Osteocyte (in vitro differentiated cells): ENCODE measurements around the gene GTF2A1L. TPM values are rescaled to one million over a fixed set of nuclear protein-coding genes. Genes with fewer than 3 reads are reported as not detected.

ENCODE experiments used
- DNase-seq: peaks from one replicate; pipeline ENCODE4 v3.0.0; 2021; ENCODE audit warnings: mixed read lengths; ENCODE audit not compliant: unreplicated experiment; ENCODE audit errors: extremely low spot score
- H3K27ac Mint-ChIP-seq: one replicate; pipeline ENCODE4 v1.8.0; 2021; ENCODE audit warnings: mild to moderate bottlenecking, mixed read lengths; ENCODE audit not compliant: unreplicated experiment
- H3K27me3 Mint-ChIP-seq: one replicate; pipeline ENCODE4 v1.8.0; 2021; ENCODE audit warnings: mixed read lengths; ENCODE audit not compliant: unreplicated experiment
- H3K36me3 Mint-ChIP-seq: one replicate; pipeline ENCODE4 v1.8.0; 2021; ENCODE audit warnings: mixed read lengths; ENCODE audit not compliant: unreplicated experiment
- H3K4me1 Mint-ChIP-seq: one replicate; pipeline ENCODE4 v1.8.0; 2021; ENCODE audit warnings: mixed read lengths; ENCODE audit not compliant: unreplicated experiment
- H3K4me3 Mint-ChIP-seq: one replicate; pipeline ENCODE4 v1.8.0; 2021; ENCODE audit warnings: mild to moderate bottlenecking, moderate library complexity, mixed read lengths; ENCODE audit not compliant: unreplicated experiment
- H3K9me3 Mint-ChIP-seq: one replicate; pipeline ENCODE4 v1.8.0; 2021; ENCODE audit warnings: mixed read lengths; ENCODE audit not compliant: unreplicated experiment
- total RNA-seq: library from RNA; stranded (reverse); gene quantifications from 2 replicates; pipeline ENCODE4 v1.2.1, GENCODE V29; 2021
- TF ChIP-seq, protein P1 (sequence below): fragments of 200-600 bp; sonication (generic); IDR thresholded peaks from 2 replicates; pipeline ENCODE4 v1.5.0; 2021; ENCODE audit warnings: antibody characterized with exemption, mild to moderate bottlenecking, moderate library complexity

The GTF2A1L gene
- total RNA-seq, 1 donor from 2014 or later: not detected

DNA sequence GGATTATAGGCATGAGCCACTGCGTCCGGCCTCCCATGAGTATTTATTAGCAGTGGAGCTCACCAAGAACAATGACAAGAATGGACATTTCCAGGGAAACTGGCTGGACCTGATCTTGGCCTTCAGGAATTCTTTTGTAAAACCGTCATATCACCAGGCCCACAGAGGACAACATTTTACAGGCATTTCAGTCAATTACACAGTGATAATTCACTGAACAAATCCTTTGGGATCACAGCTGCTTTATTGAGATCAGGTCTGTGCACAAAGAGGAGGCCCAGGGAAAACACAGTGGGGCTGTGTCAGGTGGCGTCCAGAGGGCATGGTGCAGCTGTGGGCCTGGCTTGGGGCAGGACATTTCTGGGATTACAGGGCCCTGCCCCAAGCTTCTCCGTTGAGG, 30.1 kb upstream of the GTF2A1L start:
- Mint-ChIP-seq H3K4me1 (peaks cover 4% of the 10 kb centered on the region), H3K4me3 (no peak overlapping the region), H3K36me3 (peaks cover 27% of the 10 kb centered on the region), H3K27ac (no peak overlapping the region), H3K27me3 (no peaks in the 10 kb centered on the region), H3K9me3 (no peaks in the 10 kb centered on the region)
- TF ChIP-seq, protein P1, sequence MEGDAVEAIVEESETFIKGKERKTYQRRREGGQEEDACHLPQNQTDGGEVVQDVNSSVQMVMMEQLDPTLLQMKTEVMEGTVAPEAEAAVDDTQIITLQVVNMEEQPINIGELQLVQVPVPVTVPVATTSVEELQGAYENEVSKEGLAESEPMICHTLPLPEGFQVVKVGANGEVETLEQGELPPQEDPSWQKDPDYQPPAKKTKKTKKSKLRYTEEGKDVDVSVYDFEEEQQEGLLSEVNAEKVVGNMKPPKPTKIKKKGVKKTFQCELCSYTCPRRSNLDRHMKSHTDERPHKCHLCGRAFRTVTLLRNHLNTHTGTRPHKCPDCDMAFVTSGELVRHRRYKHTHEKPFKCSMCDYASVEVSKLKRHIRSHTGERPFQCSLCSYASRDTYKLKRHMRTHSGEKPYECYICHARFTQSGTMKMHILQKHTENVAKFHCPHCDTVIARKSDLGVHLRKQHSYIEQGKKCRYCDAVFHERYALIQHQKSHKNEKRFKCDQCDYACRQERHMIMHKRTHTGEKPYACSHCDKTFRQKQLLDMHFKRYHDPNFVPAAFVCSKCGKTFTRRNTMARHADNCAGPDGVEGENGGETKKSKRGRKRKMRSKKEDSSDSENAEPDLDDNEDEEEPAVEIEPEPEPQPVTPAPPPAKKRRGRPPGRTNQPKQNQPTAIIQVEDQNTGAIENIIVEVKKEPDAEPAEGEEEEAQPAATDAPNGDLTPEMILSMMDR: no peak
- DNase-seq: no peak

DNA sequence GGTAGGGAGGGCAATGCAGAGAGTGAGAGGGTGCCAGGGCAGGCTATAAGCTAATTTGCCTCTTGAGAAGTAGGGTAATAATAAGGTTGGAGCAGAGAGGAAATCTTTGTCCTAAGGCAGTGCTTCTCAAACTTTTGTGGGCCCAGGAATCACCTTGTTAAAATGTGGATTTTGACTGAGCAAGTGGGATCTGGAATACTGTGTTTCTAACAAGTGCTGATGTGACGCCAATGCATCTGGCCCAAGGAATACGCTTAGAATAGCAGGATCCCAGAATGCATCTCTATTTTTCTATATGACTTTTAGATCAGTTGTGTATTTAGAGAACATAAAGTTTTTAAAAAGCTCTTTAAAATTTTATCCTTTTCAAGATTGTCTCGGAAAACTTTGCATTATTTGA, 29.7 kb upstream of the GTF2A1L start:
- Mint-ChIP-seq H3K36me3 (peaks cover 27% of the 10 kb centered on the region), H3K4me3 (no peak overlapping the region), H3K27ac (no peak overlapping the region), H3K9me3 (no peaks in the 10 kb centered on the region), H3K27me3 (no peaks in the 10 kb centered on the region), H3K4me1 (peaks cover 4% of the 10 kb centered on the region)
- no peak for DNase-seq
- TF ChIP-seq, protein P1: no peak

GRCh38 chr2:48588745-48589144, 28.9 kb upstream of the GTF2A1L start:
- H3K9me3 Mint-ChIP-seq: no peaks in the 10 kb centered on the region
- peaks cover 4% of the 10 kb centered on the region for H3K4me1 Mint-ChIP-seq
- peaks cover 23% of the 10 kb centered on the region for H3K36me3 Mint-ChIP-seq
- DNase-seq: no peak
- TF ChIP-seq, protein P1: no peak
- no peak overlapping the region for H3K4me3 Mint-ChIP-seq
- H3K27ac Mint-ChIP-seq: peak overlapping the region; percentile 46
- no peaks in the 10 kb centered on the region for H3K27me3 Mint-ChIP-seq

DNA sequence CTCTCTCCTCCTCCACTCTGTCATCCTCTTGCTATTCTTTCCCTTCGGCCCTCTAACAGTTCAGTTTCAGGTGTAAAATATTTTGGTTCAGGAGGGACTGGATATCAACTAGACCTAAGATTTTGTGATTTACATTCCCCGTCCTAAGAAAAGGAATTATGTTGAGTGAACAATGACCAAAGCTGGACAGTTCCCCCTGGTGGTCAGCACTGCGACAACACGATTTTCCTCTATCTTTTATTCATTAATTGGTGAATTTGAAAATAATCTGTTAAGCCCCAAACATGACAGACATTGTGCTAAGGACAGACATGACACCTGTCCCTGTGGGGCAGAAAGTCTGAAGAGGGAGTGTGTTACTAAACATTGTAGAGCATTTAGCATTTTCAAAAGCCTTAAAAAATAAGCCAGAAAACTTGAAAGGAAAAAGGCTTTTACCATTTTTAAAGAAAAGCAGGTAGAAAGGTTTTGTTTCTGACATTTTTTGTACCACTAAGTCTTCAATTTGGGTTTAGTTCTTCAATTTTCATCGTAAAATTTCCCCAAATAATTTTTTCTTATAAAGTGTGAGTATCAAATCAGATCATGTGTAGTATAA, 28.4 kb upstream of the GTF2A1L start:
- Mint-ChIP-seq H3K4me1 (peaks cover 4% of the 10 kb centered on the region), H3K36me3 (peaks cover 28% of the 10 kb centered on the region), H3K27me3 (no peaks in the 10 kb centered on the region), H3K27ac (peak overlapping the region; percentile 46), H3K4me3 (no peak overlapping the region), H3K9me3 (no peaks in the 10 kb centered on the region)
- TF ChIP-seq, protein P1: peak; percentile 86
- DNase-seq: no peak

DNA sequence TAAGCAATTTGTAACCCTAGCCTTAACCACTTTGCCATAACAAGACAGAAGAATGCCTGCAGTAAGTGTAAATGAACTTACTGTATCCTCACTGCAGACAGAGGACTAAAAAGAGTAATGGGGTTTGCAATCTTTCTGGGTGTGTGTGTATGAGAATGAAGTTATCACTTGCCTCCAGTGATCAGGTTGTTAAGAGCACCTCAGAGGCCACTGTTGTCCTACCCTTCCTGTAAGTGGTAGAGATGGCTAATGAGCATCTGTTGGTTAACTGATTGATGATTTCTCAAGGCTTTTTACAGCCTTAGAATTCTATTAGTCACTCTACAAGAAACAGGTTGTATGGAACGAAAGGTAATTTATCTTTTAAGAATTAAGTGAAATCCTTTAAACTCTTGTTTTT, 27.6 kb upstream of the GTF2A1L start:
- no peak for DNase-seq
- H3K4me3 Mint-ChIP-seq: no peak overlapping the region
- no peak overlapping the region for H3K27ac Mint-ChIP-seq
- H3K9me3 Mint-ChIP-seq: no peaks in the 10 kb centered on the region
- peaks cover 4% of the 10 kb centered on the region for H3K4me1 Mint-ChIP-seq
- TF ChIP-seq, protein P1: no peak
- H3K36me3 Mint-ChIP-seq: peaks cover 26% of the 10 kb centered on the region
- no peaks in the 10 kb centered on the region for H3K27me3 Mint-ChIP-seq
